H9 (cell line): Measurements from ENCODE around the gene MAST2. TPM values are rescaled to one million over a fixed set of nuclear protein-coding genes. Genes with fewer than 3 reads are reported as not detected.
A peak's percentile ranks its signal among the peaks of the same experiment; 100 is the strongest.

Experiments
- DNase-seq: peaks from one replicate; pipeline ENCODE4 v3.0.0-alpha.2; 2017
- H2AFZ ChIP-seq: one replicate; pipeline ENCODE4 v1.6.1; 2013; ENCODE audit warnings: mild to moderate bottlenecking, low read length, control low read depth, moderate library complexity
- H2AK5ac ChIP-seq: 2 replicates; pipeline ENCODE4 v1.6.1; 2013; ENCODE audit warnings: low read length, control low read depth, mixed read lengths; ENCODE audit not compliant: insufficient read length
- H2BK120ac ChIP-seq: one replicate; pipeline ENCODE4 v1.6.1; 2013; ENCODE audit warnings: low read depth, mild to moderate bottlenecking, low read length, control low read depth, inconsistent platforms; ENCODE audit not compliant: poor library complexity, severe bottlenecking
- H2BK12ac ChIP-seq: 2 replicates; pipeline ENCODE4 v1.6.1; 2013; ENCODE audit warnings: low read length, control low read depth, mixed read lengths, low read depth; ENCODE audit not compliant: insufficient read length
- H2BK15ac ChIP-seq: 2 replicates; pipeline ENCODE4 v1.6.1; 2013; ENCODE audit warnings: low read depth, low read length, control low read depth
- H2BK20ac ChIP-seq: one replicate; pipeline ENCODE4 v1.6.1; 2013; ENCODE audit warnings: low read depth, mild to moderate bottlenecking, low read length, control low read depth, inconsistent platforms; ENCODE audit not compliant: poor library complexity, severe bottlenecking
- H2BK5ac ChIP-seq: 2 replicates; pipeline ENCODE4 v1.6.1; 2013; ENCODE audit warnings: low read length, control low read depth, mixed read lengths; ENCODE audit not compliant: insufficient read length
- H3K14ac ChIP-seq: 2 replicates; pipeline ENCODE4 v1.6.1; 2013; ENCODE audit warnings: low read length, control low read depth; ENCODE audit not compliant: insufficient read depth
- H3K18ac ChIP-seq: 2 replicates; pipeline ENCODE4 v1.6.1; 2013; ENCODE audit warnings: low read depth, mild to moderate bottlenecking, mixed read lengths, low read length, control low read depth; ENCODE audit not compliant: insufficient read length
- H3K23ac ChIP-seq: 2 replicates; pipeline ENCODE4 v1.6.1; 2013; ENCODE audit warnings: low read length, control low read depth, mixed read lengths, low read depth; ENCODE audit not compliant: insufficient read length
- H3K23me2 ChIP-seq: 2 replicates; pipeline ENCODE4 v1.6.1; 2013; ENCODE audit warnings: low read depth, mild to moderate bottlenecking, mixed read lengths, low read length, control low read depth; ENCODE audit not compliant: insufficient read length, poor library complexity, severe bottlenecking
- H3K27ac ChIP-seq: 2 replicates; pipeline ENCODE4 v1.5.1; 2013; ENCODE audit warnings: low read length, control low read depth, mixed read lengths, low read depth; ENCODE audit not compliant: insufficient read length
- H3K27me3 ChIP-seq: 2 replicates; pipeline ENCODE4 v1.6.1; 2013; ENCODE audit warnings: low read length, control low read depth, inconsistent platforms; ENCODE audit not compliant: insufficient read depth
- H3K4ac ChIP-seq: 2 replicates; pipeline ENCODE4 v1.6.1; 2013; ENCODE audit warnings: low read depth, mild to moderate bottlenecking, control low read depth, inconsistent platforms, low read length, moderate library complexity
- H3K4me1 ChIP-seq: 2 replicates; pipeline ENCODE4 v1.6.1; 2013; ENCODE audit warnings: low read length, control low read depth, inconsistent platforms; ENCODE audit not compliant: insufficient read depth
- H3K4me2 ChIP-seq: 2 replicates; pipeline ENCODE4 v1.6.1; 2013; ENCODE audit warnings: low read length, control low read depth, mixed read lengths; ENCODE audit not compliant: insufficient read length, insufficient read depth
- H3K56ac ChIP-seq: 2 replicates; pipeline ENCODE4 v1.6.1; 2013; ENCODE audit warnings: low read depth, mild to moderate bottlenecking, mixed read lengths, low read length, control low read depth; ENCODE audit not compliant: insufficient read length
- H3K79me1 ChIP-seq: 2 replicates; pipeline ENCODE4 v1.6.1; 2013; ENCODE audit warnings: low read depth, mild to moderate bottlenecking, moderate library complexity, low read length, control low read depth, inconsistent platforms; ENCODE audit not compliant: insufficient read depth, poor library complexity, severe bottlenecking
- H3K79me2 ChIP-seq: 2 replicates; pipeline ENCODE4 v1.6.1; 2013; ENCODE audit warnings: low read length, control low read depth, inconsistent platforms; ENCODE audit not compliant: insufficient read depth
- H3K9ac ChIP-seq: 2 replicates; pipeline ENCODE4 v1.6.1; 2013; ENCODE audit warnings: low read length, control low read depth, mixed read lengths; ENCODE audit not compliant: insufficient read length; ENCODE audit errors: extremely low read depth
- H3K9me3 ChIP-seq: one replicate; pipeline ENCODE4 v1.6.1; 2013; ENCODE audit warnings: low read depth, low read length, inconsistent platforms; ENCODE audit not compliant: control insufficient read depth
- H3T11ph ChIP-seq: one replicate; pipeline ENCODE4 v1.6.1; 2013; ENCODE audit warnings: mild to moderate bottlenecking, low read length, control low read depth, inconsistent platforms
- H4K20me1 ChIP-seq: one replicate; pipeline ENCODE4 v1.6.1; 2013; ENCODE audit not compliant: control insufficient read depth, insufficient read length, insufficient read depth
- H4K5ac ChIP-seq: 2 replicates; pipeline ENCODE4 v1.6.1; 2013; ENCODE audit warnings: low read depth, mild to moderate bottlenecking, mixed read lengths, low read length, control low read depth; ENCODE audit not compliant: insufficient read length
- H4K8ac ChIP-seq: replicated peaks from 2 replicates; pipeline ENCODE4 v1.6.1; 2013; ENCODE audit warnings: low read length, control low read depth, mixed read lengths, low read depth; ENCODE audit not compliant: insufficient read length
- H4K91ac ChIP-seq: 2 replicates; pipeline ENCODE4 v1.6.1; 2013; ENCODE audit warnings: low read depth, mild to moderate bottlenecking, moderate library complexity, mixed read lengths, low read length, control low read depth; ENCODE audit not compliant: insufficient read length
- H3K27ac Mint-ChIP-seq, 3 experiments: 2 replicates in 2 of 3; 3 replicates in 1 of 3; pipeline ENCODE4 v1.8.0; 2020 to 2021; ENCODE audit warnings: mixed read lengths in 3 of 3, mild to moderate bottlenecking in 1 of 3, moderate library complexity in 1 of 3
- H3K27me3 Mint-ChIP-seq: 2 replicates; pipeline ENCODE4 v1.8.0; 2021; ENCODE audit warnings: low read depth, mild to moderate bottlenecking, moderate library complexity, mixed read lengths
- H3K36me3 Mint-ChIP-seq, 3 experiments: 2 replicates in 2 of 3; 3 replicates in 1 of 3; pipeline ENCODE4 v1.8.0; 2020 to 2021; ENCODE audit warnings: low read depth in 3 of 3, mixed read lengths in 3 of 3; ENCODE audit not compliant: insufficient read depth in 1 of 3
- H3K4me1 Mint-ChIP-seq, 2 experiments: 2 replicates each; pipeline ENCODE4 v1.8.0; 2020; ENCODE audit warnings: mixed read lengths in 2 of 2
- H3K4me3 Mint-ChIP-seq, 2 experiments: 2 replicates in 1 of 2; 3 replicates in 1 of 2; pipeline ENCODE4 v1.8.0; 2020 to 2021; ENCODE audit warnings: mild to moderate bottlenecking in 2 of 2, mixed read lengths in 2 of 2, moderate library complexity in 1 of 2
- H3K9me3 Mint-ChIP-seq, 2 experiments: 2 replicates in 1 of 2; 3 replicates in 1 of 2; pipeline ENCODE4 v1.8.0; 2020; ENCODE audit warnings: mild to moderate bottlenecking in 2 of 2, mixed read lengths in 2 of 2, moderate library complexity in 1 of 2
- CTCF ChIP-seq: fragments of 200-600 bp; sonication (generic); conservative IDR thresholded peaks from 3 replicates; pipeline ENCODE4 v1.8.0; 2021; ENCODE audit warnings: antibody characterized with exemption, mild to moderate bottlenecking
- WGBS: extraction: QIAGEN DNeasy Blood & Tissue Kit; methylation state at CpG from one replicate; pipeline ENCODE4 v1.1.7; 2013; ENCODE audit warnings: missing lambda C conversion rate, low lambda C conversion rate, mixed read lengths; ENCODE audit not compliant: insufficient read length; ENCODE audit errors: extremely low coverage; 5-methylcytosine and 5-hydroxymethylcytosine counted together
- total RNA-seq: library from RNA; stranded (reverse); gene quantifications from 2 replicates; pipeline ENCODE4 v1.2.1, GENCODE V29; 2021

MAST2 gene
- total RNA-seq, 1 experiment from 2014 or later = 28.8 TPM

- Mint-ChIP-seq H3K27ac (0 out of 7 replicates have a peak overlapping the region, but pooled peaks of 1 of the 3 experiments have one; percentile 76), H3K9me3 (peaks cover 4 to 8% of the 10 kb centered on the region in 2 experiments; a peak in 4 of 5 replicates), H3K4me1 (no peaks in the 10 kb centered on the region), H3K36me3 (peaks cover 10 to 19% (median 11%) of the 10 kb centered on the region in 3 experiments), H3K27me3 (no peaks in the 10 kb centered on the region), H3K4me3 (no peak overlapping the region)
- Histone ChIP-seq H3K4me1 (no peaks in the 10 kb centered on the region), H3K79me2 (no peaks in the 10 kb centered on the region), H3K14ac (no peak overlapping the region), H2BK5ac (no peak overlapping the region), H3K27ac (no peak overlapping the region), H3K18ac (no peak overlapping the region), H3K9me3 (no peaks in the 10 kb centered on the region), H3K4ac (no peak overlapping the region), H3K23ac (no peak overlapping the region), H2AK5ac (no peak overlapping the region), H4K20me1 (no peaks in the 10 kb centered on the region), H3K23me2 (no peaks in the 10 kb centered on the region), H4K8ac (no peak overlapping the region), H2BK12ac (no peak overlapping the region), H4K91ac (no peak overlapping the region), H2BK20ac (no peak overlapping the region), H3K27me3 (no peaks in the 10 kb centered on the region), H4K5ac (no peak overlapping the region), H3K56ac (no peak overlapping the region), H3K4me2 (no peak overlapping the region), H3K79me1 (no peaks in the 10 kb centered on the region), H3T11ph (no peak overlapping the region), H2BK15ac (no peak overlapping the region), H2BK120ac (no peak overlapping the region), H2AFZ (no peak overlapping the region), H3K9ac (no peak overlapping the region)
- no CpG with 5 or more reads among the region's 4 CpGs for WGBS
- DNase-seq = no peak
- no peak for TF ChIP-seq CTCF
These were observed 183.8 kb downstream of the MAST2 start for GRCh38 chr1:45987204-45987603.
